Activated naive CD8-positive, alpha-beta T cell treated with anti-CD3 and anti-CD28 coated beads, Interleukin-2, amount 10 ng/mL, durations not matched to agents 7 days and 5 days (primary cell): ENCODE results near the gene PSME2. TPM values are rescaled to one million over a fixed set of nuclear protein-coding genes. Genes with fewer than 3 reads are reported as not detected.

ENCODE experiments used
- ATAC-seq: fragments of 150-1000 bp; cut with Tn5 transposase; one replicate; pipeline ENCODE4 v1.10.0; 2021; ENCODE audit warnings: low read depth, moderate library complexity
- POLR2A ChIA-PET: fragments of 350-600 bp; sonication (Branson Sonifier 250); formaldehyde crosslinking; loops from one replicate; lab custom pipeline; 2021; ENCODE audit warnings: antibody characterized with exemption; lab: Charles Lee
- DNase-seq: peaks from one replicate; pipeline ENCODE4 v3.0.0; 2021
- H3K27ac Mint-ChIP-seq: one replicate; pipeline ENCODE4 v1.8.0; 2022; ENCODE audit warnings: mild to moderate bottlenecking, mixed read lengths
- H3K27me3 Mint-ChIP-seq: one replicate; pipeline ENCODE4 v1.8.0; 2022; ENCODE audit warnings: mild to moderate bottlenecking, moderate library complexity, mixed read lengths
- H3K36me3 Mint-ChIP-seq: one replicate; pipeline ENCODE4 v1.8.0; 2021; ENCODE audit warnings: mild to moderate bottlenecking, mixed read lengths
- H3K4me1 Mint-ChIP-seq: one replicate; pipeline ENCODE4 v1.8.0; 2021; ENCODE audit warnings: mixed read lengths
- H3K4me3 Mint-ChIP-seq: one replicate; pipeline ENCODE4 v1.8.0; 2022; ENCODE audit warnings: mild to moderate bottlenecking, moderate library complexity, mixed read lengths
- H3K9me3 Mint-ChIP-seq: one replicate; pipeline ENCODE4 v1.8.0; 2021; ENCODE audit warnings: mixed read lengths
- total RNA-seq, 2 experiments: library from RNA; stranded (reverse); gene quantifications; one replicate each; pipeline ENCODE4 v1.2.3, GENCODE V29; 2021

PSME2 gene
- total RNA-seq, 2 experiments from 2014 or later = 406 to 414 TPM

DNA sequence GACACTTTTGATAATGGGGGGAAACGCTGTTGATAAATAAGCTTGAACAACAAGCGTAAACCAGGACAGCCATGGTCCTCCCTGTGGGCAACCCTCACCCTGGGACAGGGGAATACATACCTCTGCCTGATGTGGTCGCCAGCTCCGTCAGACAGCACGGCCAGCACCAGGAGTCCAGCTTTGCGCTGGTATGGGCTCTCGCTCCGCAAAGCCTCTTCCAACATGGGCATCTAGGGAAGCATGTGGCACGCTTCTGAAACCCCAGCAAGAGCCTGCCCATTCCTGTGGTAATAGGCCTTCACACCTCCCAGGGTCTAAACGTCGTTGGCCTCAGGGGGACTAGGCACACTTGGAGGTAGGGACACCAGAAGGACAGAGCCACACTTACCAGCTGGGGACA, 39.3 kb upstream of the PSME2 start:
- H3K9me3 Mint-ChIP-seq = no peaks in the 10 kb centered on the region
- ATAC-seq (no peak), DNase-seq (no peak)
- peaks cover 19% of the 10 kb centered on the region for H3K4me1 Mint-ChIP-seq
- POLR2A ChIA-PET = interaction anchor here (0.9 to 5.2 kb wide), 6 partner anchors 10 to 71 kb away, joined by 3 to 37 read pairs (median 7); partner anchors contain the start of genes CHMP4A, DCAF11, IRF9 and NRL
- no peaks in the 10 kb centered on the region for H3K27me3 Mint-ChIP-seq
- no peak overlapping the region for H3K4me3 Mint-ChIP-seq
- H3K27ac Mint-ChIP-seq = no peak overlapping the region
- peaks cover 14% of the 10 kb centered on the region for H3K36me3 Mint-ChIP-seq

DNA sequence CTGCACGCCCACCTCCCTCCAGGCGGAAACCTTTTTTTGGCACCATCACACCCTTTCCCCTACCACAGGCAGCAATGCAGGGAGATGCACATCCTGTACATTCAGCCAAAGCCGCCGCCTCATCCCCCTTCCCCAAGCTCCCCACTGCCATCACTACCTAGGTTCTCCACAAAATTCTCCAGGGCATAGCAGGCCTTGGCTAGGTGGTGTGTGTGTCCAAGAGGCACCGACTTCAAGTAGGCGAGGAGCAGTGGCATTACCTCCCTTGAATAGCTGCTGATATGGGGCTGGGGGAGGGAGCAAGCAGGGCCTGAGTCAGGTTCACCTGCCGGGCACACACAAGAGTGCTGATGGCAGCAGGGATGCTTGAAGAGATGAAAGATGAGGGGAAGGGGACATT, 38.6 kb upstream of the PSME2 start:
- DNase-seq = no peak
- no peaks in the 10 kb centered on the region for H3K9me3 Mint-ChIP-seq
- H3K4me1 Mint-ChIP-seq = peaks cover 18% of the 10 kb centered on the region
- no peaks in the 10 kb centered on the region for H3K27me3 Mint-ChIP-seq
- peaks cover 13% of the 10 kb centered on the region for H3K36me3 Mint-ChIP-seq
- H3K4me3 Mint-ChIP-seq = no peak overlapping the region
- H3K27ac Mint-ChIP-seq = no peak overlapping the region
- ATAC-seq = no peak
- POLR2A ChIA-PET = interaction anchor here (0.9 to 5.2 kb wide), 6 partner anchors 10 to 70 kb away, joined by 3 to 37 read pairs (median 7); partner anchors contain the start of genes CHMP4A, DCAF11, IRF9 and NRL

DNA sequence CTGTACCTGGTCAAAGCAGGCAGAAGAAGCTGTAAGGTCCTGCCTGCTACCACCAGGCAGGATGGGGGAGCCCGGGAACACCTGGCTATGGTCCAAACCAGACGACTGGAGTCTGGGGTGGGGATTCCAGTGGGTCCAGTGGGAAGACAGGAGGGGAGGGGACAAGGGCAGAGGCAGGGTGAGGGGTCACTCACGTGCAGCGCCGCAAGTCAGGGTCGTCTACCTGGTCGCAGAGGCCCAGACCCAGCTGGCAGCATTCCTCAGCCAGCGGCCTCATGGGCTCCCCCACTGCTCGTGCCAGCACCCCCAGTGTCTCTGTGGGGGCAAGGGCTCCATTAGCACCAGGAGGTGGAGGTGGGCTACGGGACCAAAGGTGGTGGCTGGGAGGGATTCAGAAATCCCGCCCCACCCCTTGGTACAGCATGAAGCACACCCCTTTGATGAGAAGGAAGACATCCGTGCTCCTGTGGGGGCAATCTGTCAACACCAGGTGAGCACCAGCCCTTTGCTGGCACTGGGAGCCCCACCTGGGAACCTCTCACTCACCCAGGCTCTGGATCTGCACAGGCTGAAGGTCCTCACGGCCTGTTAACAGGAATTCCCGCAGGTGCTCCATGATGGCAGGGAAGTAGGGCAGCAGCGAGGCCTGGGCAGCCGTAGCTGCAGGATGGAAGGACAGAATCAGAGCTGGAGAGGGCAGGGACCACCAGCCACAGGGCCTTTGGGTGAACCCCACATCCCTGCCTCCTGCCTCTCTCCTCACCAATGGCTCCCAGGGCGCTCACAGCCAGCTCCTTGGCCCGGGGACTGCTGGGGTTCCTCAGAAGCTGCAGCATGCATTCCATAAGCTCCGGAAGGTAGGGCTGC, 37.9 kb upstream of the PSME2 start:
- Mint-ChIP-seq H3K4me3 (no peak overlapping the region), H3K27me3 (no peaks in the 10 kb centered on the region), H3K27ac (no peak overlapping the region), H3K4me1 (peaks cover 14% of the 10 kb centered on the region), H3K36me3 (peaks cover 11% of the 10 kb centered on the region), H3K9me3 (no peaks in the 10 kb centered on the region)
- ATAC-seq (no peak), DNase-seq (no peak)
- POLR2A ChIA-PET = interaction anchor here (0.6 to 2.0 kb wide), 10 partner anchors 9 to 132 kb away, joined by 3 to 8 read pairs (median 5); partner anchors contain the start of genes CHMP4A, DCAF11, IRF9 and NRL

DNA sequence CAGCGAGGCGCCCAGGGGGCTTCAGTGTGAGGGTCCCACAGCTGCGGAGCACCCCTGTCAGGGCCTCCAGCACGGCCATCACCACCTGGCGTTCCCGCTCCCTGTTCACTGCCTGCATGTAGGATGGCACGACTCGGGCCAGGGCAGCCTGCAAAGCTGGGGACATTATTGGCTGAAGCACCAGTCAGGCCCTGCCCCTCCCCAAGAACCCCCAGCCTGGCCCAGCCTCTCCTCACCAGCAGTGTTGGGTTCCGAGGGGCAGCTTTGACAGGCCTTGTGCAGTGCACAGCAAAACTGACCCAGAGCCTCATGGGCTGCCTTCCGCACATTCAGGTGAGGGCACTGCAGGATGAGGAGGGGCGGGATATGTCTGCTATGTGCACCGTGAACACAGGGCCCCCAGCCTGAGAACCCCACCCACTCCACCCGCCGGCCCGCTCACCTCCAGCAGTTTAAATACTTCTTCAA, 36.6 kb upstream of the PSME2 start:
- H3K27ac Mint-ChIP-seq = no peak overlapping the region
- peaks cover 12% of the 10 kb centered on the region for H3K36me3 Mint-ChIP-seq
- peaks cover 10% of the 10 kb centered on the region for H3K4me1 Mint-ChIP-seq
- POLR2A ChIA-PET = interaction anchor here (0.9 to 2.0 kb wide), 3 partner anchors 10 to 22 kb away, joined by 3 to 8 read pairs (median 7); partner anchors contain the start of gene IRF9
- ATAC-seq (no peak), DNase-seq (no peak)
- H3K4me3 Mint-ChIP-seq = no peak overlapping the region
- no peaks in the 10 kb centered on the region for H3K27me3 Mint-ChIP-seq
- no peaks in the 10 kb centered on the region for H3K9me3 Mint-ChIP-seq

DNA sequence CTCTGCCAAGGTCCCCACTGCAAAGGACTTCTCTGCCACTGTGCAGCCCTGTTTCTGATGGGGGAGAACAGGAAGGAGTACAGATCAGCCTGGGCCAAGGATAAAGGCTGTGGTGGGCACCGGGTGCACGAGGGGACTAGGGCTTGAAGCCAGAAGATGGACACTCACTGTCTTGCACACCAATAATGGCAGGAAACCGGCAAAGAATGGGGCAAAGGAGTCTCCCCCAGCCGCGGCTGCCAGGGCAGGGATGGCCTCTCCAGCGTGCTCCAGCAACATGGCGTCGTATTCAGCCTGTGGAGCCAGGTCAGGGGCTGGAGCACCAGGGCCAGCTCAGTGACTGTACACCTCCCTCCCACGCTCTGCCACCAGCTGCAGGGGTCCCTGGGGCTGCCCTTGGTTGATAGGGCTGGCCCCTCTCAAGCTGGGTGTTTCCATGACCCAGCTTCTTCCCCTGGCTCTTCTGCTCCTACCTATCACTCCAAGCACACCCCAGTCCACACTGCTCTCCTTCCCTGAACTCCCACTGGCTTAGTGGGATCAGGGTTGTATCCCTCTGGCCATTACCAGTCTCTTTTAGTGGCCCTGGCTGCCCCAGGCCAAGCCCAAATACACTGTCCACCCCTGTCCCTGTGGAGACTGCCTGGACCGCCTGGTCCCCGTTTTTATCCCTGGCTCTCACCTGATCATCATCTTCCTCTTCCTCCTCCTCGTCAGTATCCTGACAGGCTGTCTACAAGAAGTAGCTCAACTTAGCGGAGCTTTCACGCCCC, 35.9 kb upstream of the PSME2 start:
- POLR2A ChIA-PET = interaction anchor here (0.9 to 4.0 kb wide), 4 partner anchors 9 to 64 kb away, joined by 3 to 29 read pairs (median 6); partner anchors contain the start of gene REC8
- peaks cover 12% of the 10 kb centered on the region for H3K36me3 Mint-ChIP-seq
- ATAC-seq (no peak), DNase-seq (no peak)
- H3K27ac Mint-ChIP-seq = peak overlapping the region; percentile 54
- H3K27me3 Mint-ChIP-seq = no peaks in the 10 kb centered on the region
- peaks cover 4% of the 10 kb centered on the region for H3K4me1 Mint-ChIP-seq
- H3K4me3 Mint-ChIP-seq = no peak overlapping the region
- no peaks in the 10 kb centered on the region for H3K9me3 Mint-ChIP-seq

DNA sequence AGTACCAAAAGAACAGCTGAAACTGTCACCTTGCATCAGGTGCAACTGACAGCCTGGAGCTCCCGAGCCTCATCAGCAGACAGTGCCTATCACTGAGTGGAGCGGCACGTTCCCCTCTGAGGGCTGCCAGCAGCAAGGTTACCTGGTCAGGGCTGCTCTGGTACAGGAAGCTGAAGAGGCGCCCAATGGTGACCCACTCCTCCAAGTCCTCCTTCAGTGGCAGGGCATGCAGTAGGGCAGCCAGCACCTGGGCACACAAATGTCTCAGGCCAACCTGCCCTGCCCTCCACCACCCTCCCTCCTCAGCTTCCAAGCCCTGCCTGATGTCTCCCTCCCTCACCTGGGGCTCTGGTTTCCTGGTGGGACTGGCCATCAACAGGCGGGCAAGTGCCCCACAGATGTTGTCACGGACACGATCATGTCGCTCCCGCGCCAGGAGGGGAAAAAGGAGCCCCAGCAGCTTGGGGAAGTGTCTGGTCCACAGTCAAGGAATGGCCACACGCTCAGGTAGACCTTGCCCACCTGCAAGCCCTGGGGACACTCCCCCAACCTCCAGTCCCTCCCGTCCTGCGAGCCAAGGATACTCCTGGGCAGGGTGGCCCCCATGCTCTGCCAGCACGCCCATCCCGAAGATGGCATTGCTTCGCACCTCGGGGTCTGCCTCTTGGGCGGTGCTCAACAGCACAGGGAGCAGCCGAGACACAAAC, 35.1 kb upstream of the PSME2 start:
- H3K27me3 Mint-ChIP-seq = no peaks in the 10 kb centered on the region
- POLR2A ChIA-PET = interaction anchor here (0.9 to 4.0 kb wide), 8 partner anchors 9 to 65 kb away, joined by 3 to 29 read pairs (median 5); partner anchors contain the start of genes IRF9, PSME1, REC8 and TM9SF1
- no peaks in the 10 kb centered on the region for H3K4me1 Mint-ChIP-seq
- no peak overlapping the region for H3K27ac Mint-ChIP-seq
- H3K4me3 Mint-ChIP-seq = no peak overlapping the region
- no peak for ATAC-seq
- H3K36me3 Mint-ChIP-seq = peaks cover 14% of the 10 kb centered on the region
- DNase-seq = no peak
- no peaks in the 10 kb centered on the region for H3K9me3 Mint-ChIP-seq

DNA sequence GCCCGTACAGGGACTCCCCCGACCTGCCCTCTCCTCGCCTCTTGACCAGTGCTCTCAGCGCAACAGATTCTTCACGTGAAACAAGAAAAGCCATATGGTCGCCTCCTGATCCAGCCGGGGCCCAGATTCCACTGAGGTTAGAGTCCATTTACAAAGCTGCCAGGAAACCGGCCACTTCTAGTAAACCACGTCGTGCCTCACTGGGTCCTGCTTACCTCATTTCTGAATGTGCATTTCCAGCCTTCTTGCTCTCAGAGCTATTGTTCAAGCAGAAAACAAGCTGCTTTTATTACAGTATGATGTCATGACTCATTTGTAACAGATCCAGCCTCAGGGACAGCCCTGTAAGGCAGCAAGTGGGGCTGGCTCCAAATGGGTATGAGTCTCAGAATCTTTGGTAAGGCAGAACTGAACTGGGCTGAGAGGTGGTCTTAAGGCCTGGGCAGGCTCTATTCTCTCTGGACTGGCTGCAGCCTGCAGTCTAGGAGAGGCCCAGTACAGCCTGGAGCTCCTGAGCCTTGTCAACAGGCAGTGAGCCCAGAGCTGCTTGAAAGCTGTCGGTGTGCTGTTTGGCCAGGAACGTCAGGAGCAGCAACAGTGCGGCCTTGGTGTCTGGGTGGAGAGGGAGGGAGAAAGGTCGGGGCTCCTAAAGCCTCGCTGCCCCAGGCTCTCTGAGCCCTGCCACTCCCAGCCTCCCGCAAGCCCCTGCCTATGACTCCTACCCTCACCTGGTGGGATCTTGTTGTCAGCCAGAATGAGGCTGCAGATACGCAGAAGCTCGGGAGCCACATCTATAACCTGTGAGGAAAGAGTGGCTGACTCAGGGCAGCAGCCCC, 33.8 kb upstream of the PSME2 start:
- Mint-ChIP-seq H3K9me3 (no peaks in the 10 kb centered on the region), H3K27me3 (no peaks in the 10 kb centered on the region), H3K4me1 (peaks cover under 1% of the 10 kb centered on the region), H3K4me3 (no peak overlapping the region), H3K27ac (peak overlapping the region; percentile 25), H3K36me3 (peaks cover 12% of the 10 kb centered on the region)
- POLR2A ChIA-PET = interaction anchor here (1.0 to 4.0 kb wide), 10 partner anchors 7 to 67 kb away, joined by 3 to 29 read pairs (median 6); partner anchors contain the start of genes IPO4, IRF9, PSME2 and REC8
- no peak for DNase-seq
- ATAC-seq = no peak

DNA sequence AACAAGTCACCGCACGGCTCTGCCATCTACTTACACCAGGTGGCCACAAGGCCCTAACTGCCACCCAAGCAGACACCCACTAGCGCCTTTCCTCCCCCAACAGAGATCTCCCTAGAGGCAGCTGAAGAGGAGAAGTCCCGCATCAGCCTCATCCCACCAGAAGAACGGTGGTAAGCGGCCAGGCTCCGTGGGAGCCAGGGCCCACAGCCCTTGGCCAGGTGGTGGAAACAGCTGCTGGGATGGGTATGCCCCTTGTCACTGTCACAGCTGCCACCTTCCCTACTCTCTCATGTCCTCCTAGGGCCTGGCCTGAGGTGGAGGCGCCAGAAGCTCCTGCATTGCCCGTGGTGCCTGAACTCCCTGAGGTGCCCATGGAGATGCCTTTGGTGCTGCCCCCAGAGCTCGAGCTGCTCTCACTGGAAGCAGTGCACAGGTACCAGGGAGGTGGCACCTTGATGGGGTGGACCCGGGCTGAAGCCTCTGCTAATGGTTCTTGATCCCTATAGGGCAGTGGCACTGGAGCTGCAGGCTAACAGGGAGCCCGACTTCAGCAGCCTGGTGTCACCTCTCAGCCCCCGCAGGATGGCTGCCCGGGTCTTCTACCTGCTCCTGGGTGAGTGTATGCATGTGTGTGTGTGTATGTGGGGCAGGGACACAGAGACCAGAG, 33.0 kb upstream of the PSME2 start:
- POLR2A ChIA-PET = interaction anchor here (0.7 to 4.0 kb wide), 8 partner anchors 9 to 546 kb away, joined by 3 to 29 read pairs (median 8); partner anchors contain the start of genes IPO4, IRF9, PSME2 and REC8
- Mint-ChIP-seq H3K36me3 (peaks cover 15% of the 10 kb centered on the region), H3K27me3 (no peaks in the 10 kb centered on the region), H3K4me1 (peaks cover 2% of the 10 kb centered on the region), H3K9me3 (no peaks in the 10 kb centered on the region), H3K4me3 (no peak overlapping the region), H3K27ac (peak overlapping the region; percentile 48)
- ATAC-seq = no peak
- DNase-seq = no peak

DNA sequence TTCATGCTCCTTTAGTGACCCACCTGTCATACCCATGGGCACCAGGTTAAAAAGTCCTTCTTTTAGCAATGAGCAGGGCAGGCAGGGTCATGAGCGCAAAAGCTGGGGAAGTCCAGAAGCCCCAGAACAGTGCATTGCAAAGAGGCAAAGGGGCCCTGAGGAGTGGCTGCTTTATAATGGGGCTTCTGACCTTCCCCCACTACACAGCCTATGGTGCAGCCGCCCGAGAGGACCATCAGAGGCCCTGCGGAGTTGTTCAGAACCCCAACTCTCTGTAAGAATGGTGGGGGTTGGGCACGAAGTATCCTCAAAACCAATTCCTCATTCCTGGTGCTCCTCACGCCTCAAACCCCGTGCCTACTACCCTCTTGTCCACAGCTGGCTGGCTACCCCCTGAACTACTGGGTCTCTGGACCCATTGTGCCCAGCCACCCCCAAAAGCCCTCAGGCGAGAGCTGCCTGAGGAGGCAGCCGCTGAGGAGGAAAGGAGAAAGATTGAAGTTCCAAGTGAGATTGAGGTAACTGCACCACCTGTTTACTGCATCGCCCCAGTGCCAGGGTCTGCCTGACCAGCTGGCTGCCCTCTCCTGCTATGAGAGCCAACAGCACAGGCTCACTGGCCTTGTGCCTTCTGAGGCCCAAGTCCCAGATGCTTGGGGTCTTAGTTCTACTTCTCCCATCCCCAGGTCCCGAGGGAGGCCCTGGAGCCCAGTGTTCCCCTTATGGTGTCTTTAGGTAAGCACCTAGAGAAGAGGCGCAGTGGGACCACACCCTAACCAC, 32.2 kb upstream of the PSME2 start:
- no peaks in the 10 kb centered on the region for H3K9me3 Mint-ChIP-seq
- H3K27me3 Mint-ChIP-seq = no peaks in the 10 kb centered on the region
- no peak overlapping the region for H3K4me3 Mint-ChIP-seq
- peaks cover 15% of the 10 kb centered on the region for H3K36me3 Mint-ChIP-seq
- no peak overlapping the region for H3K27ac Mint-ChIP-seq
- DNase-seq (no peak), ATAC-seq (no peak)
- POLR2A ChIA-PET = interaction anchor here (0.7 to 4.0 kb wide), 8 partner anchors 8 to 545 kb away, joined by 3 to 29 read pairs (median 10); partner anchors contain the start of genes IPO4, IRF9, PSME2 and REC8
- H3K4me1 Mint-ChIP-seq = peaks cover 2% of the 10 kb centered on the region

DNA sequence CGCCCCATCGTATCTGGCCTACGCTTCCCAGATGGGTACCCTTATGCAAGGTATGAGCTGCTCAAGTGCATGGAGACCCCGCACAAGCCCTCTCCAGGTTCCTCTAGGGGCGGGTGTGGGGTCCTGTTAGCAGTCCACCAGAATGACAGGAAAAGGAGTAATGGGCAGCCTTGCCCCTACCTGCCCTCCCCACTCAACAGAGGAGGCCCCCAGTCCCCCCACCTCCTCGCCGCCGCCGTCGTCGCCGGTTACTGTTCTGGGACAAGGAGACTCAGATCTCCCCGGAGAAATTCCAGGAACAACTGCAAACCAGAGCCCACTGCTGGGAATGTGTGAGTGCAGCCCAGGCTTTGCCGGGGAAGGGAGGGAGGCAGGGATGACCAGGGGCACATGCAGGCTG, 31.5 kb upstream of the PSME2 start:
- no peak overlapping the region for H3K27ac Mint-ChIP-seq

More for the DNA sequence above, 31.5 kb upstream of the PSME2 start:
- no peaks in the 10 kb centered on the region for H3K27me3 Mint-ChIP-seq
- POLR2A ChIA-PET = interaction anchor here (3.2 kb wide), 1 partner anchor 10 kb away, joined by 14 read pairs; the partner anchor contains the start of gene IPO4
- ATAC-seq (no peak), DNase-seq (no peak)
- H3K36me3 Mint-ChIP-seq = peaks cover 18% of the 10 kb centered on the region
- H3K4me1 Mint-ChIP-seq = peaks cover 2% of the 10 kb centered on the region
- H3K9me3 Mint-ChIP-seq = no peaks in the 10 kb centered on the region
- no peak overlapping the region for H3K4me3 Mint-ChIP-seq
